ENCODE measurements around the gene KHSRP. TPM values are rescaled to one million over a fixed set of nuclear protein-coding genes. Genes with fewer than 3 reads are reported as not detected.
A peak's percentile ranks its signal among the peaks of the same experiment; 100 is the strongest.

Gene KHSRP
- total and polyA plus RNA-seq, 2 of the 4 experiments (the other 2 are of a cell fraction), result 31.9 to 93.7 TPM

GRCh38 chr19:6393074-6393982, 31.3 kb downstream of the KHSRP start, which contains the start of gene GTF2F1:
TSS of gene GTF2F1 (minus strand) at chr19:6393164. CDS start at chr19:6392995, 169 bp downstream.
- no TSS peak for BruUV-seq (replicated peaks)
- Histone ChIP-seq H2AFZ (replicated peaks; ENCODE audit: low read length, poor library complexity) (peak within 1 kb of the TSS; percentile 99), H4K8ac (ENCODE audit: low read depth in 2 of 2, low read length in 2 of 2) (peak within 1 kb of the TSS; percentile 96 to 100), H4K20me1 (ENCODE audit: insufficient read depth, low read length) (no peaks in the 10 kb centered on the region), H3K23ac (ENCODE audit: low read depth, low read length) (peak within 1 kb of the TSS; percentile 81; the same call in 1 of the 2 replicates), H2AK9ac (replicated peaks; ENCODE audit: low read depth, low read length, poor library complexity) (peak within 1 kb of the TSS; percentile 97), H2BK5ac (ENCODE audit: low read depth, low read length, poor library complexity, severe bottlenecking) (peak within 1 kb of the TSS; percentile 95), H3K56ac (ENCODE audit: extremely low read depth, insufficient read depth, low read length) (peak within 1 kb of the TSS; percentile 96), H2BK20ac (ENCODE audit: low read depth, low read length) (peak within 1 kb of the TSS; percentile 84; the same call in 1 of the 2 replicates), H4K91ac (ENCODE audit: insufficient read depth, low read depth, low read length) (peak within 1 kb of the TSS; percentile 94), H3K4ac (ENCODE audit: low read depth, low read length) (peak within 1 kb of the TSS; percentile 98), H3K27ac (ENCODE audit: insufficient read depth, low read length) (peak within 1 kb of the TSS; percentile 90), H3K14ac (replicated peaks; ENCODE audit: low read depth, low read length) (peak within 1 kb of the TSS; percentile 92), H3K27me3 (ENCODE audit: control insufficient read depth, insufficient read depth, low read length) (no peaks in the 10 kb centered on the region), H2BK120ac (ENCODE audit: low read depth, low read length) (peak within 1 kb of the TSS; percentile 76), H3K9ac (ENCODE audit: low read depth, low read length) (peak within 1 kb of the TSS; percentile 81), H3K36me3 (ENCODE audit: control insufficient read depth, insufficient read depth, low read length) (peaks cover 17% of the 10 kb centered on the region), H3K4me3 (ENCODE audit: insufficient read depth, low read depth, low read length) (peak within 1 kb of the TSS; percentile 66), H4K5ac (ENCODE audit: low read depth, low read length) (peak within 1 kb of the TSS; percentile 90), H3K18ac (ENCODE audit: low read depth, low read length) (peak within 1 kb of the TSS; percentile 89), H3K9me1 (ENCODE audit: insufficient read depth, low read length) (peaks cover 10% of the 10 kb centered on the region), H3K4me1 (ENCODE audit: control insufficient read depth, insufficient read depth, low read length) (peaks cover 11% of the 10 kb centered on the region), H3K4me2 (ENCODE audit: low read depth, low read length) (peak within 1 kb of the TSS; percentile 100), H2AK5ac (ENCODE audit: low read depth, low read length) (peak within 1 kb of the TSS; percentile 89), H2BK15ac (ENCODE audit: low read depth, low read length) (peak within 1 kb of the TSS; percentile 35; the same call in 1 of the 3 replicates), H3K9me3 (ENCODE audit: control insufficient read depth, insufficient read depth, low read length) (no peaks in the 10 kb centered on the region), H3K79me1 (ENCODE audit: low read depth in 1 of 2, low read length in 2 of 2) (peaks cover 14 to 29% of the 10 kb centered on the region in 2 experiments)
- WGBS, 2 experiments (ENCODE audit: extremely low coverage in 2 of 2, insufficient read length in 1 of 2), result 0% methylated on average over 33 of the region's 69 CpGs; no CpG with 5 or more reads in 1 of the 2 experiments
- peak; percentile 95 for DNase-seq
- ATAC-seq (ENCODE audit: low read depth), result peak; percentile 94
- CTCF ChIA-PET, result no interaction called here
- intact Hi-C loops (cut with micrococcal nuclease) (loop anchor here (1.0 kb wide), 2 partner anchors 20 to 175 kb away; no protein-coding TSS in a partner anchor), in situ Hi-C loops (cut with MboI; ENCODE audit: low sequenced_read_pairs) (no loop called here), dilution Hi-C loops (cut with HindIII; ENCODE audit: low sequenced_read_pairs, unreplicated experiment) (no loop called here)
- POLR2A ChIA-PET (ENCODE audit: unreplicated experiment), result interaction anchor here (0.7 kb wide), 1 partner anchor 21 kb away, joined by 3 read pairs; the partner anchor contains the start of gene ALKBH7
- TF ChIP-seq SMC3 (IDR thresholded peaks at IDR 0.05; ENCODE audit: low read depth, low read length), result no peak
- no peak for TF ChIP-seq BHLHE40 (IDR thresholded peaks at IDR 0.05; ENCODE audit: low read depth, low read length)
- TF ChIP-seq RCOR1 (IDR thresholded peaks at IDR 0.05; ENCODE audit: insufficient replicate concordance, low read length), result no peak
- no peak for TF ChIP-seq ELK1 (IDR thresholded peaks at IDR 0.05; ENCODE audit: borderline replicate concordance, low read depth, low read length)
- TF ChIP-seq POLR2A (IDR thresholded peaks at IDR 0.05; ENCODE audit: low read depth, low read length), result peak; percentile 68; the same call in 1 of the 2 replicates
- TF ChIP-seq RFX5 (IDR thresholded peaks at IDR 0.05; ENCODE audit: low read depth, low read length), result no peak
- TF ChIP-seq MAZ (IDR thresholded peaks at IDR 0.05; ENCODE audit: borderline replicate concordance, low read depth, low read length), result peak; percentile 52; the same call in 1 of the 2 replicates
- peak; percentile 8; the same call in 1 of the 2 replicates for TF ChIP-seq CTCF (conservative IDR thresholded peaks at IDR 0.05; ENCODE audit: low read depth, low read length)
- TF ChIP-seq CEBPB (IDR thresholded peaks at IDR 0.05; ENCODE audit: low read depth, low read length), result no peak
- no peak for TF ChIP-seq CHD1 (IDR thresholded peaks at IDR 0.05; ENCODE audit: low read depth, low read length)
- TF ChIP-seq FOS (IDR thresholded peaks at IDR 0.05; ENCODE audit: low read depth, low read length), result no peak
- no peak for TF ChIP-seq MAFK (IDR thresholded peaks at IDR 0.05; ENCODE audit: low read depth, low read length)
- TF ChIP-seq RAD21 (IDR thresholded peaks at IDR 0.05; ENCODE audit: low read length), result no peak

All from IMR-90 (cell line).